Measurements from ENCODE around the gene ZCCHC7. TPM values are rescaled to one million over a fixed set of nuclear protein-coding genes. Genes with fewer than 3 reads are reported as not detected.

ZCCHC7 gene
- total RNA-seq, 1 experiment from 2014 or later = 31.2 TPM

- DNase-seq (ENCODE audit: low read depth, low spot score) (no peak), ATAC-seq (no peak; the same call in 1 of the 2 replicates)
- ChIA-PET POLR2A (interaction anchor here (0.8 kb wide), 1 partner anchor 334 kb away, joined by 3 read pairs; no protein-coding TSS in a partner anchor), RAD21 (ENCODE audit: low non-redundant PET in 1 of 2, low total read pairs in 2 of 2, uncharacterized antibody in 2 of 2, unreplicated experiment in 2 of 2) (interaction anchor here (0.8 to 1.5 kb wide), 2 partner anchors 334 kb away, joined by 3 to 6 read pairs; no protein-coding TSS in a partner anchor), CTCF (interaction anchor here (0.6 to 4.2 kb wide), 9 partner anchors 9 to 459 kb away, joined by 3 to 37 read pairs (median 3); partner anchors contain the start of gene ZCCHC7)
- Histone ChIP-seq H3K27ac (ENCODE audit: low read depth, low read length) (no peak overlapping the region), H3K9ac (ENCODE audit: low read length) (no peak overlapping the region), H3K4me1 (ENCODE audit: control insufficient read depth in 1 of 2, insufficient read depth in 2 of 2, low read length in 2 of 2) (no peaks in the 10 kb centered on the region), H3K4me3 (replicated peaks in 1 of 2; ENCODE audit: low read depth in 1 of 2, low read length in 2 of 2) (no peak overlapping the region), H3K79me2 (ENCODE audit: insufficient read depth, low read length) (no peaks in the 10 kb centered on the region), H3K9me3 (ENCODE audit: control insufficient read depth in 1 of 2, insufficient read depth in 1 of 2, low read depth in 1 of 2, low read length in 2 of 2) (no peaks in the 10 kb centered on the region), H2AFZ (ENCODE audit: low read depth, low read length, poor library complexity, severe bottlenecking) (no peak overlapping the region), H3K27me3 (ENCODE audit: insufficient read depth, low read length) (no peaks in the 10 kb centered on the region), H4K20me1 (ENCODE audit: insufficient read depth) (no peaks in the 10 kb centered on the region; the same call in 1 of the 2 replicates), H3K9me2 (ENCODE audit: insufficient read depth) (no peaks in the 10 kb centered on the region), H3K4me2 (ENCODE audit: low read length) (no peak overlapping the region), H3K36me3 (ENCODE audit: control insufficient read depth in 1 of 2, insufficient read depth in 2 of 2, low read length in 2 of 2) (no peaks in the 10 kb centered on the region)
- no TSS peak for BruUV-seq (replicated peaks)
- intact Hi-C loops (cut with micrococcal nuclease) = loop anchor here (1.0 to 10.0 kb wide), 2 partner anchors 333 to 455 kb away; no protein-coding TSS in a partner anchor
- TF ChIP-seq SP1 (IDR thresholded peaks at IDR 0.05; ENCODE audit: low read depth) (no peak), RAD21 (IDR thresholded peaks at IDR 0.05; ENCODE audit: low read depth) (peak; percentile 55)
- TF ChIP-seq, protein P1, sequence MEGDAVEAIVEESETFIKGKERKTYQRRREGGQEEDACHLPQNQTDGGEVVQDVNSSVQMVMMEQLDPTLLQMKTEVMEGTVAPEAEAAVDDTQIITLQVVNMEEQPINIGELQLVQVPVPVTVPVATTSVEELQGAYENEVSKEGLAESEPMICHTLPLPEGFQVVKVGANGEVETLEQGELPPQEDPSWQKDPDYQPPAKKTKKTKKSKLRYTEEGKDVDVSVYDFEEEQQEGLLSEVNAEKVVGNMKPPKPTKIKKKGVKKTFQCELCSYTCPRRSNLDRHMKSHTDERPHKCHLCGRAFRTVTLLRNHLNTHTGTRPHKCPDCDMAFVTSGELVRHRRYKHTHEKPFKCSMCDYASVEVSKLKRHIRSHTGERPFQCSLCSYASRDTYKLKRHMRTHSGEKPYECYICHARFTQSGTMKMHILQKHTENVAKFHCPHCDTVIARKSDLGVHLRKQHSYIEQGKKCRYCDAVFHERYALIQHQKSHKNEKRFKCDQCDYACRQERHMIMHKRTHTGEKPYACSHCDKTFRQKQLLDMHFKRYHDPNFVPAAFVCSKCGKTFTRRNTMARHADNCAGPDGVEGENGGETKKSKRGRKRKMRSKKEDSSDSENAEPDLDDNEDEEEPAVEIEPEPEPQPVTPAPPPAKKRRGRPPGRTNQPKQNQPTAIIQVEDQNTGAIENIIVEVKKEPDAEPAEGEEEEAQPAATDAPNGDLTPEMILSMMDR (IDR thresholded peaks at IDR 0.05 in 2 of 3, conservative IDR thresholded peaks at IDR 0.05 in 1 of 3; ENCODE audit: borderline replicate concordance in 1 of 3, insufficient read depth in 1 of 3, low read depth in 2 of 3, low read length in 2 of 3) = peak; percentile 9 to 34 (median 14); a peak in 3 of 6 replicates
These were observed 209.2 kb downstream of the ZCCHC7 start for GRCh38 chr9:37329576-37329975.

DNA sequence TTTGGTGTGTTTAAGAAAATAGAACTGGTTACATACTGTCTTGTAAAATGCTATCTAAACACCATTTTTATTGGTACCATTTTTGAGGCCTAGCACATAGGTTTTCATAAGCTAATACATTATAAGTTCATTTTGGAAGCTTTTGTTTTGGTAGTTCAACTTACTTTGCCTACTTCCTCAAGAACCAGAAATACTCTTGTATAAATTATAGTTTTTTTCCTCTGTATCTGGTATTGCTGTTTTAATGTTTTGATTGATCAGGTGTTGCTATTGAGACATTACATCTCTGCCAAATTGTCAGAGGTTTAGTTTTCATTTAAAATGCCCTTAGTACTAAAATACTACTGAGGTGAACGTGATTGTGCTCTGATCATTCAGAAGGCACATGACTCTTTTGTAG, 211.5 kb downstream of the ZCCHC7 start:
- H3K9me2 ChIP-seq (ENCODE audit: insufficient read depth) = no peaks in the 10 kb centered on the region
- RAD21 ChIA-PET (ENCODE audit: low non-redundant PET in 1 of 2, low total read pairs in 2 of 2, uncharacterized antibody in 2 of 2, unreplicated experiment in 2 of 2) = no interaction called here
- POLR2A ChIA-PET = no interaction called here
- no peaks in the 10 kb centered on the region for H3K27me3 ChIP-seq (ENCODE audit: insufficient read depth, low read length)
- no peak for TF ChIP-seq ZFX (IDR thresholded peaks at IDR 0.05)
- no peak for TF ChIP-seq ZNF274 (IDR thresholded peaks at IDR 0.05; ENCODE audit: low read depth, low read length)
- no peak for TF ChIP-seq POLR2A (IDR thresholded peaks at IDR 0.05; ENCODE audit: borderline replicate concordance, extremely low read depth, insufficient read depth, insufficient read length)
- TF ChIP-seq EZH2 (IDR thresholded peaks at IDR 0.05) = no peak
- no peak for TF ChIP-seq REST (IDR thresholded peaks at IDR 0.05; ENCODE audit: low read depth)
- TF ChIP-seq RAD21 (IDR thresholded peaks at IDR 0.05; ENCODE audit: low read depth) = no peak
- no peak for TF ChIP-seq JUND (IDR thresholded peaks at IDR 0.05)
- TF ChIP-seq TCF7L2 (IDR thresholded peaks at IDR 0.05; ENCODE audit: borderline replicate concordance, extremely low read depth, insufficient read depth, insufficient read length) = no peak
- no peaks in the 10 kb centered on the region for H3K9me3 ChIP-seq (ENCODE audit: control insufficient read depth in 1 of 2, insufficient read depth in 1 of 2, low read depth in 1 of 2, low read length in 2 of 2)
- H3K9ac ChIP-seq (ENCODE audit: low read length) = no peak overlapping the region
- no peaks in the 10 kb centered on the region for H3K4me1 ChIP-seq (ENCODE audit: control insufficient read depth in 1 of 2, insufficient read depth in 2 of 2, low read length in 2 of 2)
- BruUV-seq (replicated peaks) = no TSS peak
- H3K27ac ChIP-seq (ENCODE audit: low read depth, low read length) = no peak overlapping the region
- intact Hi-C loops (cut with micrococcal nuclease) = no loop called here
- no peaks in the 10 kb centered on the region; the same call in 1 of the 2 replicates for H4K20me1 ChIP-seq (ENCODE audit: insufficient read depth)
- no peaks in the 10 kb centered on the region for H3K79me2 ChIP-seq (ENCODE audit: insufficient read depth, low read length)
- no peak overlapping the region for H3K4me3 ChIP-seq (replicated peaks in 1 of 2; ENCODE audit: low read depth in 1 of 2, low read length in 2 of 2)
- DNase-seq (ENCODE audit: low read depth, low spot score) = no peak
- no peak overlapping the region for H3K4me2 ChIP-seq (ENCODE audit: low read length)
- CTCF ChIA-PET = no interaction called here
- no peaks in the 10 kb centered on the region for H3K36me3 ChIP-seq (ENCODE audit: control insufficient read depth in 1 of 2, insufficient read depth in 2 of 2, low read length in 2 of 2)
- ATAC-seq = no peak
- H2AFZ ChIP-seq (ENCODE audit: low read depth, low read length, poor library complexity, severe bottlenecking) = no peak overlapping the region

Data from HCT116 (cell line).